ENCODE data around the gene POLD2. TPM values are rescaled to one million over a fixed set of nuclear protein-coding genes. Genes with fewer than 3 reads are reported as not detected.

POLD2 gene
- total and polyA plus RNA-seq, 2 donors (not counting 3 experiments of a cell fraction or from before 2014, with no cell fraction given) = 96.5 to 122 TPM

DNA sequence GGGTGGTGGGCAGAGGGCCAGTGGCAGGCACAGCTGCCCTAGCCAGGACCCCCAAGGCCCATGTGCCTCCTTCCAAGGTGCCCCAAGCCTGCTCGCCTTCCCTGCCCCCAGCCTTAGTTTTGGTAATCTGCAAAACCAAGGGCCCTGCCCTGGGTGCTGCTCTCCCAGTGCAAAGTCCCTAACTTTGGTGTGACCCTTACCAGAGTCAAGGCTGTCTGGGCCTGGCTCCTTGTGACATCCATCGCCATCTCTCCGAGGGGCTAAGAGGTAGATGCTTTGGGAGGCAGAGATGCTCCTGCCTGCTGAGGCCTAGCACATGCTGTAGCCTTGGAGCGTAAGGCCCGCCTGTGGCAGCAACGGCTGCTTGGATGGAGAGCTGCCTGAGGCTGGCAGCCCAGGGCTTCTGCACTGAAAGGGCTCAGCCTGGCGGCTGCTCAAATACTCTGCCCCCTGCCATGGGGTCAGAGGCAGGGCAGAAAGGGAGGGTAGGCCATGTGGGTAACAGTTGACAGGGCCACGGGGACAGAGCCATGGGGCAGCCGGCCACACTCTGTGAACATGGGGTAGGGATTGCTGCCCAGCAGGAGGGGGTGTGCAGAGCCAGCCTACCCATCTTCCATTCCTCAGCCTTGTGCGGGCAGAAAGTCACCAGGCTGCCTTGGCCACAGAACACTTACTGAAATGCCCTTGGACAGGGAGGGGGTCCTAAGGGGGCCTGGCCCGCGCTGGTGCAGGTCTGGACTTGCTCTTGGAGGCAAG lies 35.7 kb upstream of the POLD2 start:
- BruUV-seq (replicated peaks) = no TSS peak
- Histone ChIP-seq H3K79me2 (ENCODE audit: control insufficient read depth, insufficient read depth, low read length) (no peaks in the 10 kb centered on the region), H3K36me3 (ENCODE audit: control insufficient read depth in 2 of 2, extremely low read depth in 1 of 2, insufficient read depth in 2 of 2, low read length in 2 of 2) (no peaks in the 10 kb centered on the region), H3K27me3 (ENCODE audit: control insufficient read depth in 2 of 2, insufficient read depth in 2 of 2, low read length in 2 of 2) (peaks cover 13 to 19% of the 10 kb centered on the region in 2 experiments), H3K4me2 (ENCODE audit: insufficient read depth, low read length) (no peak overlapping the region), H3K27ac (ENCODE audit: insufficient read depth, low read depth, low read length) (no peak overlapping the region), H3K4me1 (ENCODE audit: control insufficient read depth, extremely low read depth, insufficient read depth, low read length) (no peaks in the 10 kb centered on the region), H2AFZ (ENCODE audit: low read depth, low read length) (no peak overlapping the region), H3K9me1 (replicated peaks; ENCODE audit: control insufficient read depth, extremely low read depth, insufficient read depth, low read length) (no peaks in the 10 kb centered on the region), H3K9me3 (replicated peaks; ENCODE audit: control insufficient read depth, insufficient read depth, low read length) (no peaks in the 10 kb centered on the region), H3K4me3 (replicated peaks in 1 of 3; ENCODE audit: insufficient read depth in 1 of 3, low read depth in 1 of 3, low read length in 3 of 3) (no peak overlapping the region), H4K20me1 (replicated peaks; ENCODE audit: control insufficient read depth, extremely low read depth, insufficient read depth, low read length) (no peaks in the 10 kb centered on the region), H3K9ac (replicated peaks; ENCODE audit: extremely low read depth, insufficient read depth, low read length) (no peak overlapping the region)
- ChIA-PET POLR2A (no interaction called here), CTCF (no interaction called here)
- dilution Hi-C loops (cut with MboI; ENCODE audit: extremely low pct_ligation_motif_present, low sequenced_read_pairs) (no loop called here), intact Hi-C loops (cut with micrococcal nuclease) (no loop called here)
- FAIRE-seq = no peak
- TF ChIP-seq, protein P1, sequence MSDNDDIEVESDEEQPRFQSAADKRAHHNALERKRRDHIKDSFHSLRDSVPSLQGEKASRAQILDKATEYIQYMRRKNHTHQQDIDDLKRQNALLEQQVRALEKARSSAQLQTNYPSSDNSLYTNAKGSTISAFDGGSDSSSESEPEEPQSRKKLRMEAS (IDR thresholded peaks at IDR 0.05; ENCODE audit: insufficient read depth, insufficient read length) = no peak
- TF ChIP-seq POLR2A (IDR thresholded peaks at IDR 0.05; ENCODE audit: low read depth, low read length) = no peak
- no peak for TF ChIP-seq MYC (IDR thresholded peaks at IDR 0.05; ENCODE audit: low read depth, low read length)
- no peak for TF ChIP-seq JUN (IDR thresholded peaks at IDR 0.05; ENCODE audit: borderline replicate concordance, insufficient read depth, insufficient read length, low read depth)
- no peak for TF ChIP-seq EZH2 (IDR thresholded peaks at IDR 0.05; ENCODE audit: borderline replicate concordance, low read depth, low read length, severe bottlenecking)
- no peak for TF ChIP-seq POLR2AphosphoS5 (IDR thresholded peaks at IDR 0.05; ENCODE audit: insufficient read depth, low read depth, low read length)
- TF ChIP-seq GATA2 (IDR thresholded peaks at IDR 0.05; ENCODE audit: insufficient read depth, insufficient read length, low read depth, low read length) = no peak
- TF ChIP-seq FOS (IDR thresholded peaks at IDR 0.05; ENCODE audit: borderline replicate concordance, insufficient read depth, low read length) = no peak
- no peak for TF ChIP-seq CTCF (IDR thresholded peaks at IDR 0.05; ENCODE audit: extremely low read depth in 1 of 2, insufficient read depth in 1 of 2, low read depth in 1 of 2, low read length in 2 of 2)
- DNase-seq (ENCODE audit: low read depth, low spot score) = no peak
